Hematopoietic multipotent progenitor cell treated with erythropoietin and hydrocortisone succinate and interleukin-3 and kit ligand, for 6 days (in vitro differentiated cells): ENCODE measurements around the gene DOCK2.
A peak's percentile ranks its signal among the peaks of the same experiment; 100 is the strongest.

Source experiments
- DNase-seq: peaks from one replicate; pipeline ENCODE4 v3.0.0-alpha.2; 2015

DOCK2 gene

GRCh38 chr5:169833681-169834292 is 196.7 kb downstream of the DOCK2 start:
- DNase-seq = peak; percentile 40

- DNase-seq = peak; percentile 5
Observed at GRCh38 chr5:169834540-169834939, 197.5 kb downstream of the DOCK2 start.

- DNase-seq = no peak
Observed at GRCh38 chr5:169836835-169837536, 199.9 kb downstream of the DOCK2 start.

- DNase-seq = no peak
Observed at GRCh38 chr5:169837686-169838085, 200.6 kb downstream of the DOCK2 start.

GRCh38 chr5:169838688-169839087 is 201.6 kb downstream of the DOCK2 start:
- no peak for DNase-seq

- DNase-seq = no peak
Observed at GRCh38 chr5:169840405-169840804, 203.3 kb downstream of the DOCK2 start.

- DNase-seq = no peak
Observed at GRCh38 chr5:169842699-169843098, 205.6 kb downstream of the DOCK2 start.

- DNase-seq = no peak
Observed at GRCh38 chr5:169847519-169847918, 210.4 kb downstream of the DOCK2 start.

GRCh38 chr5:169848271-169848670 is 211.2 kb downstream of the DOCK2 start:
- DNase-seq = no peak

GRCh38 chr5:169848792-169849191 is 211.7 kb downstream of the DOCK2 start:
- DNase-seq = no peak

GRCh38 chr5:169850409-169850808 is 213.3 kb downstream of the DOCK2 start:
- no peak for DNase-seq

GRCh38 chr5:169851321-169851850 is 214.3 kb downstream of the DOCK2 start:
- no peak for DNase-seq

- DNase-seq = peak; percentile 30
Observed at GRCh38 chr5:169856571-169856970, 219.5 kb downstream of the DOCK2 start.

- no peak for DNase-seq
Observed at GRCh38 chr5:169860585-169860984, 223.5 kb downstream of the DOCK2 start.

- no peak for DNase-seq
Observed at GRCh38 chr5:169861433-169861832, 224.4 kb downstream of the DOCK2 start.

GRCh38 chr5:169861934-169862333 is 224.9 kb downstream of the DOCK2 start:
- DNase-seq = no peak

- DNase-seq = no peak
Observed at GRCh38 chr5:169862391-169862811, 225.3 kb downstream of the DOCK2 start.

GRCh38 chr5:169864483-169864882 is 227.4 kb downstream of the DOCK2 start:
- DNase-seq = no peak

GRCh38 chr5:169867347-169867746 is 230.3 kb downstream of the DOCK2 start:
- no peak for DNase-seq

- DNase-seq = no peak
Observed at GRCh38 chr5:169869066-169869465, 232.0 kb downstream of the DOCK2 start.

GRCh38 chr5:169870211-169870610 is 233.1 kb downstream of the DOCK2 start:
- DNase-seq = no peak

GRCh38 chr5:169871826-169872490 is 234.9 kb downstream of the DOCK2 start:
- DNase-seq = no peak

GRCh38 chr5:169873642-169874041 is 236.6 kb downstream of the DOCK2 start:
- peak; percentile 52 for DNase-seq

GRCh38 chr5:169874621-169875020 is 237.5 kb downstream of the DOCK2 start:
- no peak for DNase-seq
